Measurements from ENCODE around the gene MLH1. TPM values are rescaled to one million over a fixed set of nuclear protein-coding genes. Genes with fewer than 3 reads are reported as not detected.

MLH1 gene
- total and polyA plus RNA-seq, 8 donors: 6.4 to 129 (median 24.4) TPM

DNA sequence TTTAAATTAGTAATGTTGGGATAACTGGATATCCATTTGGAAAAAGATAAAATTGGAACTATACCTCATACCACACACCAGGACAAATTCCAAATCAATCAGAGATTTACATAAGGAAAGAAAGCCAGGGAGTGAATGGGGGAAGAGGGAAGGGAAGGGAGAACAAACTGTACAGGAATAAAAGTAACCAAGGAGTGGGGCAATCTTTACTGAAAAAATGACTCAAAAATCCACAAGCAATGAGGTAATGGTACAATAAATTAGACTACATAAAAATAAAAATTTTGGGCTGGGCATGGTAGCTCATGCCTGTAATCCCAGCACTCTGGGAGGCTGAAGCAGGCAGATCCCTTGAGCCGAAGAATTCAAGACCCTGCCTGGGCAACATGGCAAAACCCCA, 82.6 kb downstream of the MLH1 start:
- peaks cover 3 to 71% (median 60%) of the 10 kb centered on the region in 4 donors for H3K36me3 ChIP-seq
- H3K4me1 ChIP-seq: peaks cover 0 to 29% (median 14%) of the 10 kb centered on the region in 4 donors
- intact Hi-C loops (cut with DNase I; ENCODE audit: low total_unique reads): no loop called here
- TF ChIP-seq POLR2AphosphoS5 (IDR thresholded peaks at IDR 0.05) (no peak), POLR2A (IDR thresholded peaks at IDR 0.05) (no peak), EP300 (IDR thresholded peaks at IDR 0.05) (no peak)
- TF ChIP-seq, protein P1, sequence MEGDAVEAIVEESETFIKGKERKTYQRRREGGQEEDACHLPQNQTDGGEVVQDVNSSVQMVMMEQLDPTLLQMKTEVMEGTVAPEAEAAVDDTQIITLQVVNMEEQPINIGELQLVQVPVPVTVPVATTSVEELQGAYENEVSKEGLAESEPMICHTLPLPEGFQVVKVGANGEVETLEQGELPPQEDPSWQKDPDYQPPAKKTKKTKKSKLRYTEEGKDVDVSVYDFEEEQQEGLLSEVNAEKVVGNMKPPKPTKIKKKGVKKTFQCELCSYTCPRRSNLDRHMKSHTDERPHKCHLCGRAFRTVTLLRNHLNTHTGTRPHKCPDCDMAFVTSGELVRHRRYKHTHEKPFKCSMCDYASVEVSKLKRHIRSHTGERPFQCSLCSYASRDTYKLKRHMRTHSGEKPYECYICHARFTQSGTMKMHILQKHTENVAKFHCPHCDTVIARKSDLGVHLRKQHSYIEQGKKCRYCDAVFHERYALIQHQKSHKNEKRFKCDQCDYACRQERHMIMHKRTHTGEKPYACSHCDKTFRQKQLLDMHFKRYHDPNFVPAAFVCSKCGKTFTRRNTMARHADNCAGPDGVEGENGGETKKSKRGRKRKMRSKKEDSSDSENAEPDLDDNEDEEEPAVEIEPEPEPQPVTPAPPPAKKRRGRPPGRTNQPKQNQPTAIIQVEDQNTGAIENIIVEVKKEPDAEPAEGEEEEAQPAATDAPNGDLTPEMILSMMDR (IDR thresholded peaks at IDR 0.05): no peak
- no peak overlapping the region for H3K4me3 ChIP-seq
- no peaks in the 10 kb centered on the region for H3K9me3 ChIP-seq
- no peak overlapping the region for H3K27ac ChIP-seq
- no peaks in the 10 kb centered on the region for H3K27me3 ChIP-seq
- 85 to 100% (median 100%) methylated on average over 1 of the region's 1 CpG for WGBS, 5 donors
- no peak for DNase-seq

DNA sequence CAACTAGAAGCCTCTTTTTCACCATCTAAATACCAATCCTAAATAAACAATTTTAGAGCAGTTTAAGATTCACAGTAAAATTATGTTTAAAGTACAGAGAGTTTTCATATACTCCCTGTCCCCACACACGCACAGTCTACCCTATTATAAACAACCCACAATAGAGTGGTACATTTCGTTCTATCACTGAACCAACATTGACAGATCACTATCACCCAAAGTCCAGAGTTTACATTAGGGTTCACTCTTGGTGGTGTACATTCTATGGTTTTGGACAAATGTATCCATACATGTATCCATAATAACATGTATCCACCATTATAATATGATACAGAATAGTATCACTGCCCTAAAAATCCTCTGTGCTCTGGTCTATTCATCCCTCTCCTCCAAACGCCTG, 89.0 kb downstream of the MLH1 start:
- peaks cover 0 to 59% (median 53%) of the 10 kb centered on the region in 4 donors for H3K36me3 ChIP-seq
- intact Hi-C loops (cut with DNase I; ENCODE audit: low total_unique reads): no loop called here
- no peaks in the 10 kb centered on the region for H3K9me3 ChIP-seq
- no peaks in the 10 kb centered on the region for H3K27me3 ChIP-seq
- TF ChIP-seq EP300 (IDR thresholded peaks at IDR 0.05): no peak
- 32 to 71% (median 46%) methylated on average over 3 of the region's 3 CpGs for WGBS, 5 donors
- no peak for DNase-seq
- no peak overlapping the region for H3K4me3 ChIP-seq
- peaks cover 0 to 30% (median 11%) of the 10 kb centered on the region in 4 donors for H3K4me1 ChIP-seq
- H3K27ac ChIP-seq: peak overlapping the region in 2 of 5 donors; percentile 17 to 50

DNA sequence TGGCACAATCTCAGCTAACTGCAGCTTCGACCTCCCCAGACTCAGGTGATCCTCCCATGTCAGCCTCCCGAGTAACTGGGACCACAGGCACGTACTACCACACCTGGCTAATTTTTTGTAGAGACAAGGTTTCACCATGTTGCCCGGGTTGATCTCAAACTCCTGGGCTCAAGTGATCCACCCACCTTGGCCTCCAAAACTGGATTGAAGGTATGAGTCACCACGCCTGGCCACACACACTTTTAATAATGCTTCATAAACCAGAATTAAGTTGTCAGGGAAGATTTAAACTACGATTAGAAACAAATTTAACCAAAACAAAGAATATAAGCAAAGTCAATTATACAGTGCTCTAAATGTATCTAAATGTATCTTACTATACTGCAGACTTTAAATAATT, 93.6 kb downstream of the MLH1 start:
- WGBS, 5 donors: 80 to 94% (median 91%) methylated on average over 6 of the region's 6 CpGs
- Histone ChIP-seq H3K4me1 (peaks cover 0 to 24% (median 10%) of the 10 kb centered on the region in 4 donors), H3K27ac (no peak overlapping the region), H3K36me3 (peaks cover 0 to 47% (median 44%) of the 10 kb centered on the region in 4 donors), H3K27me3 (no peaks in the 10 kb centered on the region), H3K4me3 (no peak overlapping the region), H3K9me3 (no peaks in the 10 kb centered on the region)
- intact Hi-C loops (cut with DNase I; ENCODE audit: low total_unique reads): no loop called here
- DNase-seq: no peak
- TF ChIP-seq, protein P1 (IDR thresholded peaks at IDR 0.05): no peak
- no peak for TF ChIP-seq POLR2A (IDR thresholded peaks at IDR 0.05)
- no peak for TF ChIP-seq POLR2AphosphoS5 (IDR thresholded peaks at IDR 0.05)
- no peak for TF ChIP-seq EP300 (IDR thresholded peaks at IDR 0.05)

DNA sequence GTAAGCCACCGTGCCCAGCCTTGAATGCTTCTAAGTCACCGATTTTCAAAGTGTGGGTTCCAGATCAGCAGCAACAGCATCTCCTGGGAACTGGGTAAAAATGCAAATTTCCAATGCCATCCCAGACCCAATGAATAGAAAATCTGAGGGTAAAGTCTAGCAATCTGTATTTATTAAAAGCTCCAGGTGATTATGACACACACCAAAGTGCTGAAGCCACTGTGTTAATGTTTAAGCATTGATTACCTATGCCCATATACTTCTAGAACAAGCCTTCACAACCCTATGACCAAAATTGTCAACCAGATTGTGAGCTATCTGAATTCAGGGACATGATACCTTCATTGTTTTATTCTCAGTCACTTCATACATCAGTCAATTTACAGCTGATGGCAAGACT, 94.6 kb downstream of the MLH1 start:
- no peak overlapping the region for H3K27ac ChIP-seq
- no peaks in the 10 kb centered on the region for H3K27me3 ChIP-seq
- 95 to 98% (median 97%) methylated on average over 2 of the region's 2 CpGs for WGBS, 5 donors
- TF ChIP-seq POLR2A (IDR thresholded peaks at IDR 0.05) (no peak), POLR2AphosphoS5 (IDR thresholded peaks at IDR 0.05) (no peak), EP300 (IDR thresholded peaks at IDR 0.05) (no peak)
- TF ChIP-seq, protein P1 (IDR thresholded peaks at IDR 0.05): no peak
- peaks cover 0 to 20% (median 7%) of the 10 kb centered on the region in 4 donors for H3K4me1 ChIP-seq
- DNase-seq: no peak
- intact Hi-C loops (cut with DNase I; ENCODE audit: low total_unique reads): no loop called here
- peaks cover 0 to 48% (median 42%) of the 10 kb centered on the region in 4 donors for H3K36me3 ChIP-seq
- no peak overlapping the region for H3K4me3 ChIP-seq
- no peaks in the 10 kb centered on the region for H3K9me3 ChIP-seq

DNA sequence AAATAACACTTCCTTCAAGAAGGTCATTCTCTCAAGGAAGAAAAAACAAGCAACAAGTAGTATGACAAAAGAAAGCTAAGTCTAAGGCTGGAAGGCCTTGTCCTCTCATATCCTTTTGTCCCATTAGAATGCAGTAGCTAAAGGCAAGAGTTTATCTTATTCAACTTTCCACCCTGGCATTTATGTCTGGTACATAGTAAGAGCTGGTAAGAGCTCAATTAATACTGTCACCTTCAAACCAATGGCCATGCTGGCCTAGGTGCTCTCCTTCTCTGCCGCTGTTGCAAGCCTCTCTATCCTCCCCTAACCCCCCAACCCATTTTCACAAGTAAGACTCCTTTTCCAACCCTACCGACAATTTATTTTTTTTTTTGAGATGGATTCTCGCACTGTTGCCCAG, 99.2 kb downstream of the MLH1 start:
- Histone ChIP-seq H3K27me3 (no peaks in the 10 kb centered on the region), H3K9me3 (no peaks in the 10 kb centered on the region), H3K4me1 (peaks cover 0 to 23% (median 13%) of the 10 kb centered on the region in 4 donors), H3K36me3 (peaks cover 4 to 65% (median 51%) of the 10 kb centered on the region in 4 donors), H3K27ac (no peak overlapping the region), H3K4me3 (no peak overlapping the region)
- intact Hi-C loops (cut with DNase I; ENCODE audit: low total_unique reads): no loop called here
- 97 to 100% (median 99%) methylated on average over 3 of the region's 3 CpGs for WGBS, 5 donors
- TF ChIP-seq POLR2AphosphoS5 (IDR thresholded peaks at IDR 0.05) (no peak), EP300 (IDR thresholded peaks at IDR 0.05) (no peak), POLR2A (IDR thresholded peaks at IDR 0.05) (no peak)
- TF ChIP-seq, protein P1 (IDR thresholded peaks at IDR 0.05): no peak
- DNase-seq: no peak
